ENCODE results near the gene CXCL16. TPM values are rescaled to one million over a fixed set of nuclear protein-coding genes. Genes with fewer than 3 reads are reported as not detected.
A peak's percentile ranks its signal among the peaks of the same experiment; 100 is the strongest.
"Not testable (repeated sequence)": the region's sequence is repeated elsewhere in the genome, so short reads cannot be mapped to it uniquely, and the experiment has no call there.

CXCL16 gene
- total RNA-seq, 1 donor from 2014 or later = 12.5 TPM

- Histone ChIP-seq H3K27ac (no peak overlapping the region), H3K27me3 (no peaks in the 10 kb centered on the region), H3K9me3 (no peaks in the 10 kb centered on the region), H3K4me1 (peaks cover 0 to 6% of the 10 kb centered on the region in 2 donors), H3K36me3 (peaks cover 0 to 2% of the 10 kb centered on the region in 2 donors), H3K4me3 (no peak overlapping the region)
- intact Hi-C loops (cut with DNase I) = no loop called here
- TF ChIP-seq CTCF (IDR thresholded peaks at IDR 0.05) = no peak
- DNase-seq (ENCODE audit: low spot score in 2 of 2) = no peak
Observed at GRCh38 chr17:4701116-4701515, 38.6 kb downstream of the CXCL16 start.

GRCh38 chr17:4699401-4700056 lies 40.2 kb downstream of the CXCL16 start:
- H3K9me3 ChIP-seq; H3K4me1 ChIP-seq; H3K36me3 ChIP-seq; H3K4me3 ChIP-seq; intact Hi-C loops (cut with DNase I); H3K27ac ChIP-seq; DNase-seq (ENCODE audit: low spot score in 2 of 2); H3K27me3 ChIP-seq: not testable (repeated sequence)

- no peaks in the 10 kb centered on the region for H3K27me3 ChIP-seq
- peaks cover 5 to 10% of the 10 kb centered on the region in 2 donors for H3K36me3 ChIP-seq
- H3K27ac ChIP-seq = no peak overlapping the region
- H3K9me3 ChIP-seq = no peaks in the 10 kb centered on the region
- intact Hi-C loops (cut with DNase I) = no loop called here
- no peak overlapping the region for H3K4me3 ChIP-seq
- TF ChIP-seq CTCF (IDR thresholded peaks at IDR 0.05) = no peak
- no peak for DNase-seq (ENCODE audit: low spot score in 2 of 2)
- no peaks in the 10 kb centered on the region for H3K4me1 ChIP-seq
Observed at GRCh38 chr17:4696437-4696805, 43.3 kb downstream of the CXCL16 start.

- Histone ChIP-seq H3K36me3 (peaks cover 27 to 34% of the 10 kb centered on the region in 2 donors), H3K4me1 (no peaks in the 10 kb centered on the region), H3K9me3 (no peaks in the 10 kb centered on the region), H3K4me3 (no peak overlapping the region), H3K27ac (no peak overlapping the region), H3K27me3 (no peaks in the 10 kb centered on the region)
- no peak for DNase-seq (ENCODE audit: low spot score in 2 of 2)
- intact Hi-C loops (cut with DNase I) = no loop called here
- no peak for TF ChIP-seq CTCF (IDR thresholded peaks at IDR 0.05)
Observed at GRCh38 chr17:4693416-4693815, 46.3 kb downstream of the CXCL16 start.

GRCh38 chr17:4691686-4692085 lies 48.0 kb downstream of the CXCL16 start:
- intact Hi-C loops (cut with DNase I) = no loop called here
- H3K4me1 ChIP-seq = no peaks in the 10 kb centered on the region
- H3K4me3 ChIP-seq = no peak overlapping the region
- no peak overlapping the region for H3K27ac ChIP-seq
- no peaks in the 10 kb centered on the region for H3K9me3 ChIP-seq
- no peaks in the 10 kb centered on the region for H3K27me3 ChIP-seq
- no peak for TF ChIP-seq CTCF (IDR thresholded peaks at IDR 0.05)
- H3K36me3 ChIP-seq = peaks cover 32 to 34% of the 10 kb centered on the region in 2 donors
- no peak for DNase-seq (ENCODE audit: low spot score in 2 of 2)

GRCh38 chr17:4690745-4691144 lies 49.0 kb downstream of the CXCL16 start:
- no peak for DNase-seq (ENCODE audit: low spot score in 2 of 2)
- TF ChIP-seq CTCF (IDR thresholded peaks at IDR 0.05) = no peak

GRCh38 chr17:4689872-4690271 lies 49.9 kb downstream of the CXCL16 start:
- H3K27me3 ChIP-seq; intact Hi-C loops (cut with DNase I); H3K9me3 ChIP-seq; H3K4me1 ChIP-seq; H3K4me3 ChIP-seq; H3K27ac ChIP-seq; DNase-seq (ENCODE audit: low spot score in 2 of 2): not testable (repeated sequence)
- H3K36me3 ChIP-seq = peaks cover 30 to 31% of the 10 kb centered on the region in 2 donors

More at GRCh38 chr17:4690745-4691144, 49.0 kb downstream of the CXCL16 start:
- Histone ChIP-seq H3K9me3 (no peaks in the 10 kb centered on the region), H3K36me3 (peaks cover 30 to 32% of the 10 kb centered on the region in 2 donors), H3K4me3 (no peak overlapping the region), H3K27me3 (no peaks in the 10 kb centered on the region), H3K27ac (no peak overlapping the region), H3K4me1 (no peaks in the 10 kb centered on the region)
- intact Hi-C loops (cut with DNase I) = no loop called here

GRCh38 chr17:4683739-4684138 lies 56.0 kb downstream of the CXCL16 start:
- DNase-seq (ENCODE audit: low spot score in 2 of 2); H3K4me3 ChIP-seq; H3K9me3 ChIP-seq; H3K27me3 ChIP-seq; intact Hi-C loops (cut with DNase I); H3K4me1 ChIP-seq: not testable (repeated sequence)
- Histone ChIP-seq H3K36me3 (peaks cover 30 to 34% of the 10 kb centered on the region in 2 donors), H3K27ac (peak overlapping the region; percentile 47 to 84)

Measured in ascending aorta (tissue), 2 donors.